GM21529 (cell line): ENCODE data around the gene S100Z.

Experiments used
- ATAC-seq: cut with Tn5 transposase; IDR thresholded peaks from one replicate; pipeline ENCODE4 v1.9.1; 2021; ENCODE audit not compliant: unreplicated experiment

S100Z gene

GRCh38 chr5:76946090-76946489, 96.3 kb downstream of the S100Z start:
- ATAC-seq: no peak

GRCh38 chr5:76947082-76947503, 97.3 kb downstream of the S100Z start:
- ATAC-seq: no peak

GRCh38 chr5:76952795-76953536, 103.2 kb downstream of the S100Z start, which contains the start of gene CRHBP:
CRHBP (plus strand) TSS chr5:76953045; CDS start chr5:76953135, 90 bp downstream.
- ATAC-seq: no peak

GRCh38 chr5:76953551-76954382, 104.0 kb downstream of the S100Z start:
- no peak for ATAC-seq

GRCh38 chr5:76954383-76954763, 104.6 kb downstream of the S100Z start:
- ATAC-seq: no peak

GRCh38 chr5:76956033-76956432, 106.2 kb downstream of the S100Z start:
- ATAC-seq: no peak

- ATAC-seq: no peak
These were observed 109.4 kb downstream of the S100Z start for GRCh38 chr5:76958991-76959767.

- ATAC-seq: peak; percentile 74
These were observed 110.3 kb downstream of the S100Z start for GRCh38 chr5:76960004-76960625.

GRCh38 chr5:76964060-76964459, 114.2 kb downstream of the S100Z start:
- ATAC-seq: no peak
